Pulmonary artery endothelial cell (primary cell): ENCODE data around the gene TTC7B. TPM values are rescaled to one million over a fixed set of nuclear protein-coding genes. Genes with fewer than 3 reads are reported as not detected.

Experiments
- DNase-seq: peaks from one replicate; pipeline ENCODE4 v3.0.0-alpha.2; 2011; ENCODE audit warnings: low read depth, low spot score
- total RNA-seq: library from RNA; depleted of rRNA; stranded (reverse); fragments of >200 nt; gene quantifications from 2 replicates; pipeline ENCODE4 v1.2.3, GENCODE V29; 2014

The TTC7B gene
- total RNA-seq, 1 donor from 2014 or later: 36.9 TPM

DNA sequence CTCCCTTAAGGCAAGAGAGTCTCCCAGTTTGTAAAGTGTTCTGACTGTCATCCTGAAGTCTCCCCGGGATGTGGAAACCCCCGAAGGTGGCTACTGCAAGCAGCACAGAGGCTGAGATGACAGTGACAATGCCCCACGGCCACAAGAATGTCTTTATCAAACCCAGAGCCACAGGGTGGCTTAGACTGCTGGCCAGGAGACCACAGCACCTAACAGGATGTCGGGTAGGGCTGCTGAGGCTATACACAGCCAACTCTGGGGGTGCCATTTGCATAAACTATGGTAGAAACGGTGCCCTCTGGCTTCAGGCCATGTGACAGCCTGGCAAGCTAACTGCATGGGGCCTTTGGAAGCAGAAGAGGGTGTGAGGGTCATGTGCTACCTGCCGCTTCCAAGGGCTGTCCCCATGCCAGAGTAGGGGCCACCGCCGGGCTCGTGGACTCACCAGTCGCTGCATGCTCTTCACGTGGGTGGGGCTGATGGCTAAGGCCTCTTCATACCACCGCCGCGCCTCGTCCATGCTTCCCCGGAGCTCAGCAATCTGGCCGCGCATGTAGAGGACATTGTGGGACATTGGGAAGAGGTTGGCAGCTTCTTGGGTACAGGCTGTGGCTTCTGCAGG lies 238.5 kb downstream of the TTC7B start:
- DNase-seq: no peak

GRCh38 chr14:90576981-90577660 lies 239.1 kb downstream of the TTC7B start:
- no peak for DNase-seq

DNA sequence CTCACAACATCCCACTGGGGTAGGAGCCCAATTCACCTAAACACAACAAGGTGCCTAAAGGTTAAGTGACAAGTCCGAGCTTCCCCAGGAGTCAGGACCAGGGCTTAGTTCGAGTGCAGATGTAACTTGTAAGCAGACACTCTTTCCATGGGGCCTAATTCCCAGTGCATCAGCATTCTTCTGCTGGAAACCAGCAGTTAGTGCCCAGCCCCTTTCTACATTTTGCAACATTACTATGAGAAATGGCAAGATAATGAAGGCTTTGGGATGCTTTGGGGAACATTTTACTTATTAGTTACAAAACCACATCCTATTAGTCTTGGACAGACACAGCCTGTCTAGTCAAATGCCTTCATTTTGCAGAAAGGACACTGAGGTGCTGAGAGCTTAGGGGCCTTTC lies 239.6 kb downstream of the TTC7B start:
- no peak for DNase-seq

GRCh38 chr14:90575781-90576180 lies 240.4 kb downstream of the TTC7B start:
- DNase-seq: no peak

GRCh38 chr14:90575336-90575735 lies 240.9 kb downstream of the TTC7B start:
- DNase-seq: no peak

DNA sequence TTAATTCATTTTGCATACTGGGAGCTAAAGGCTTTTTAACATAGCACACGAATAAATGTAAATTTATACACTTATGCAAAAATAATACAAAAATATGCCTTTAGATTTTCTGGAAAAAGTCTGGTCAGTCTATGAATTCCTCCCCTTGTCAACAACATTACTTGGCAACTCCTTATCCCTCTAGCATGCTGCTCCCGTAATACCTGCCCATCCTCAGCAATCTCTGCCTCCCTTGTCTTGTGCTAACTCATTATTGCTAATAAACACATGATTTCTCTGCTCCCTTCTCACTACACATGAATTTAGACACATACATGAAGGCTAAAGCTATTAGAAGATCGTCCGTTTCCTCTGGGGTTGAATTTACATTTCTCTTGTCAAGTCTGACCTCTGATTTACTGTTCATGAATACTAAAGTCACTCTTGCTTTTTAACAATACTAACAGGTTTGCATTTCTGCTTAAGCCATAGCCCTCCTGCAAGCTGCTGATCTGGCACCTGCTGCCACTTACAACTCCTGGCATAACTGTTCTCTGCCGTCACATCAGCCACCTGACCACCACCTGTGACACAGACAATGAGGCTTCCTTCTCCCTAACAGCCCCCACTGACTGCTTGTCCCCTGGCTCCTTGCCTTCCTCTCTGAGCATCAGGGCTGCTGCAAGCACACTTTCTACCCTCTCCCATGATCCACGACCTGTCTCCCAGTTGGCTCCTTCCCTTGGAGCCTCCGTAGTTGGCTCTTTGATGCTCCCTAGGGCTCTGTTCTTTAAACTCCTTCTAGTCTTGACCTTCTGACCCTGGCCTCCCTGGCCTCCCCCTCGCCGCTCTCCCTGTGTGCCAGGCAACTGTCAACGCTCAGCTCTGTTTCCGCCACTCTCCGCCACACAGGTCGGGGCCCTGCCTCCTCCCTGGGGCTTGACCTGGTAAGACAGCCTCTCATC lies 241.8 kb downstream of the TTC7B start:
- no peak for DNase-seq

DNA sequence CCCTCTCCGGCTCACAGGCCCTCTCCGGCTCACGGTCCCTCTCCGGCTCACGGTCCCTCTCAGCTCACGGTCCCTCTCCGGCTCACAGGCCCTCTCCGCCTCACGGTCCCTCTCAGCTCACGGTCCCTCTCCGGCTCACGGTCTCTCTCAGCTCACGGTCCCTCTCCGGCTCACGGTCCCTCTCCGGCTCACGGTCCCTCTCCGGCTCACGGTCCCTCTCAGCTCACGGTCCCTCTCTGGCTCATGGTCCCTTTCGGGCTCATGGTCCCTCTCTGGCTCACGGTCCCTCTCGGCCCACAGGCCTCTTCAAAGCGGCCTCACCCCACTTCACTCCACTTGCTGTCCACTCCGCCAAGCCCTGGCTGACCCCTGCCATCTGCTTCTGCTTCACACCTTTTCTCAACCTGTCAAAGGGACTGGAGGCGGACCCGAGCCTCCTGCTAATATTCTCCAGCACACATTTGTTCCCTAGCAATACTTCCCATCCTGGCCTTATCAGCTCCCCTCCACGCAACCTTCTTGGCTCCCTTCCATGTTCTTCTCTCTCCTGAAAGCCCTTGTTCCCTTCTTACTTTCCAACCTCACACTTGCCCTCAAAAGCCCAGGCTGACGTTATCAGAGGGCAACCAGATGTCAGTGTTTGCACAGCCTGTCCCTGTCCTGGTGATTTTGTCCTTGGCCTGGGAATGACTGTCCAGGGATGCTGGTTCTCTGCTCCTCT lies 242.7 kb downstream of the TTC7B start:
- no peak for DNase-seq

- DNase-seq: no peak
Observed at GRCh38 chr14:90572441-90573150, 243.6 kb downstream of the TTC7B start.

GRCh38 chr14:90571149-90571947 lies 244.9 kb downstream of the TTC7B start:
- no peak for DNase-seq

DNA sequence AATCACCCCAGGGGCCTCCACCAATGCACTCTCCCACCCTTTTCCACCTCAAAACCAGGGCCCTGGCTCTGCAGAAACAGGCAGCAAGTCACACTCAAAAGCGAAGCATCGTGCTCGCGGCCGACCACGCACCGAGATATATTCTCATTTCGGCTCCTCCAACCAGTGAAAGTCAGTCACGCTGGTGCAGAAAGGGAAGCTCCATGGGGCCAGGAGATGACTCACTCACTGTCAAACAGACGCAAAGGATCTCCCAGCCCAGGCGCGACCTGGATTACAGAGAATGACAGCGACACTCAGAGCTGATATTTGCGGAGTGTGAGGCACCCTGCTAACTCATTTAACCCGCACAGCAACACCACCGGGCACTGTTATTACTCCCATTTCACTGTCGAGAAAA lies 245.8 kb downstream of the TTC7B start:
- DNase-seq: no peak

DNA sequence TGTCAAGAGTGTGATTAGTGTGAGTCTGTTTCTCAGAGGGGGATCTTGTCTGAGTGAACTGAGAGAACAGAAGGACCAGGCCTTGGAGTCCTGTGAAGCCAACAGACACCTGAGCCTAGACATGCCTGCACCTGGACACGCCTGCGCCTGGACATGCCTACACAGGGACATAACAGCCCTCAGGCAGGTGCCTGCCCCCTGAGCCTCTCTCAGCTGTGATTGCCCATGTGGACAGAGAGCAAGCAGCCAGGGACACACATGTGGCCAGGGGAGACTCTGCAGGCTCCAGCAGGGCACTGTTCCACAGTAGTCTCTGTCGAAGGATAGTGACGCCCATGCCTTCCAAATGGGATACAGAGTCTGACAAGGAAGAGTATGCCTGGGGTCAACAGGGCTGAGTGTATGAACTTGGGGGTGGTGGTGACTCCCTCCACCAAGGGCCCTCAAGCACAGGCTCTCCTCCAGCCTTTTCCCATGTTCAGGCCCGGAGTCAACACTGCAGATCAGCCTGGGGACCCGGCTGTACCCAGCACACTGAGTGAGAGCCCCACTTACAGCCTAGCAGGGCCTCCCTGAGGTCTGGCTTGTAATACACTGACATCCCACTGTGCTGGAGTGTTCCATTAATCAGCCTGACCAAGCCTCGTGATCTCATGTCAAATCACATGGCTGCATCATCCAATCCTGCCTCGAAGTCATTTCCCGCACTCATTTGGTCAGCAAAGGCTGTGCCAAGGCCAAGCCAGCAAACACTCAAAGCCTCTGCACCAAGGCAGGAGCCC lies 246.4 kb downstream of the TTC7B start:
- no peak for DNase-seq

DNA sequence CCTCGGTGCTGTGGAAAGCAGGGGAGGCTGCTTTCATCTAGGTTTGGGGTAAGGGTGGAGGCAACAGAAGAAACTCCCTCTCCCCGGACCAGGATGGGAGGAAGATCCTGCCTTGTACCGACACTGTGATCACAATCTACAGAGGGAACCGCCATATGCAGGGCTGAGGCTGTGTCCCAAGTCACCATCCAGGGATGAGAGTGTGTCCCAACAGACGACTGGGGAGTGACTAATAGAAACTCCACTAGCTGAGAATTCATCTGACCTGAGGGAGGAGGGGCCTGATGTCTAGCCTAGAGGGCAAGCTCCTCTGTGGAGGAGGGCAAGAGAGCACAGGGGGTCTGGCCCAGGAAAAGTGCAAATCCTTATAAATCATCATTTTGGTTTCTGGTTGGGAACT lies 247.0 kb downstream of the TTC7B start:
- no peak for DNase-seq

GRCh38 chr14:90568405-90568804 lies 247.8 kb downstream of the TTC7B start:
- DNase-seq: no peak

- no peak for DNase-seq
Observed at GRCh38 chr14:90567991-90568390, 248.2 kb downstream of the TTC7B start.

DNA sequence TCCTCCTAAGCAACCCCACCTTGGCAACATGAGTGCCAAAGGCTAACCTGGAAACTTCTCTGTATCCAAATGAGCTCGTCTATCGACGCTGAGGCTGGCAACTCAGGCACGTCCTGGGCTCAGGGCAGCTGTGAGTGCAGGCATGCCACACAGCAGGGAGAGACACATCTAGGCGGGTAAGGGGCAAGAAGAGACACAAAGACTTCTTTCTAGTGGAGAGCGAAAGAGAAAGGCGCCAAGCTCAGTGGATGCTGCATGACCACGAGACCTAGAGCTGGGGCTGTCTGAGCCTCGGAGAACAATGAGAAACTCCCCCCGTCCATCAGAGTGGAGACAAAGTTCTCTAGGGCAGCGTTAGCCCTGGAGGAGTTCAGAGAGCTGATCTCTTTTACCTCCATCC lies 249.0 kb downstream of the TTC7B start:
- DNase-seq: no peak

DNA sequence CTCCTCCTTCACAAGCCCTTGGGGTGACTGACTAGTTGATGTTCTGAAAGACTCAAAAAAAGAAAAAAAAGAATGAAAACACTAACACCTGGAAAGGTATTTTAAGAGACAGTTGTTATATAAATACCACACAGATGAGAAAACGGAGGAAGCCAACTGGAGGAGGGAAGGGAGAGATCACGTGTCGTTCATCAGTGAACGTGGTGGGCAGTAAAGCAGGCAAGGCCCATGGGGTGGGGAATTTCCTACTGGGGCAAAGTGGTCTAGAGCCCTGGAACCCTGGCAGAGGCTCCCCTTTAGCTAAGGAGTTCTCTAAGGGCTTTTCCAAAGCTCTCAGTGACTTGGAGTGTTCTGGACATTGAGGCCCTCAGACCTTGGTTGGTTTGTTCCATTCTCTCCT lies 249.7 kb downstream of the TTC7B start:
- DNase-seq: no peak

- no peak for DNase-seq
Observed at GRCh38 chr14:90564496-90564895, 251.7 kb downstream of the TTC7B start.

- no peak for DNase-seq
Observed at GRCh38 chr14:90562652-90563051, 253.6 kb downstream of the TTC7B start.

GRCh38 chr14:90561920-90562319 lies 254.3 kb downstream of the TTC7B start:
- no peak for DNase-seq
